Natural killer cell (primary cell): ENCODE data around the gene MRPS14. TPM values are rescaled to one million over a fixed set of nuclear protein-coding genes. Genes with fewer than 3 reads are reported as not detected.

Experiments
- ATAC-seq, 3 donors: fragments of 150-1000 bp in 2 of 3; fragments of 200-7000 bp in 1 of 3; cut with Tn5 transposase; 1 replicate in 1 of 3; 2 replicates in 2 of 3; pipeline ENCODE4 v1.10.0; 2021; ENCODE audit warnings: mild to moderate bottlenecking in 2 of 3, moderate library complexity in 2 of 3
- DNase-seq, 2 donors: peaks; one replicate each; pipeline versions ENCODE4 v3.0.0 to v3.0.0-alpha.2; 2013 to 2021; ENCODE audit warnings: mixed read lengths in 1 of 2
- H3K27ac ChIP-seq: one replicate; pipeline ENCODE4 v1.5.1; 2013; ENCODE audit warnings: mild to moderate bottlenecking, low read length
- H3K27me3 ChIP-seq: one replicate; pipeline ENCODE4 v1.6.1; 2013; ENCODE audit warnings: low read length; ENCODE audit not compliant: control insufficient read depth, insufficient read depth
- H3K36me3 ChIP-seq: one replicate; pipeline ENCODE4 v1.6.1; 2013; ENCODE audit warnings: low read length; ENCODE audit not compliant: control insufficient read depth, insufficient read depth
- H3K4me1 ChIP-seq: one replicate; pipeline ENCODE4 v1.6.1; 2013; ENCODE audit warnings: low read length; ENCODE audit not compliant: control insufficient read depth, insufficient read depth
- H3K4me3 ChIP-seq: one replicate; pipeline ENCODE4 v1.5.1; 2013; ENCODE audit warnings: low read length
- H3K9me3 ChIP-seq: one replicate; pipeline ENCODE4 v1.6.1; 2013; ENCODE audit warnings: low read length; ENCODE audit not compliant: control insufficient read depth, insufficient read depth
- H3K27ac Mint-ChIP-seq, 2 donors: one replicate each; pipeline ENCODE4 v1.8.0; 2022; ENCODE audit warnings: mild to moderate bottlenecking in 2 of 2, mixed read lengths in 2 of 2, moderate library complexity in 1 of 2
- H3K27me3 Mint-ChIP-seq, 2 donors: one replicate each; pipeline ENCODE4 v1.8.0; 2022; ENCODE audit warnings: low read depth in 2 of 2, mixed read lengths in 2 of 2
- H3K36me3 Mint-ChIP-seq: one replicate; pipeline ENCODE4 v1.8.0; 2022; ENCODE audit warnings: mixed read lengths
- H3K4me1 Mint-ChIP-seq, 2 donors: one replicate each; pipeline ENCODE4 v1.8.0; 2022; ENCODE audit warnings: mixed read lengths in 2 of 2
- H3K4me3 Mint-ChIP-seq: one replicate; pipeline ENCODE4 v1.8.0; 2022; ENCODE audit warnings: mild to moderate bottlenecking, moderate library complexity, mixed read lengths
- H3K9me3 Mint-ChIP-seq, 2 donors: one replicate each; pipeline ENCODE4 v1.8.0; 2022; ENCODE audit warnings: mixed read lengths in 2 of 2
- WGBS: methylation state at CpG from one replicate; pipeline ENCODE4 v1.1.7; 2013; ENCODE audit warnings: missing lambda C conversion rate; ENCODE audit not compliant: insufficient coverage; 5-methylcytosine and 5-hydroxymethylcytosine counted together
- intact Hi-C: fragments of 100-400 bp; cut with micrococcal nuclease; formaldehyde crosslinking; loops from one replicate; pipeline ENCODE4 v1.14.2; 2022
- total RNA-seq, 4 donors: library from RNA; stranded (reverse); fragments of 120-200 nt in 1 of 4; gene quantifications; one replicate each; pipeline versions ENCODE4 v1.2.3 to v1.2.4, GENCODE V29; 2013 to 2022
- TF ChIP-seq, protein P1 (sequence below): fragments of 200-600 bp; IDR thresholded peaks from one replicate; pipeline ENCODE4 v1.8.0; 2022; ENCODE audit warnings: antibody characterized with exemption

MRPS14 gene
- total RNA-seq, 3 donors from 2014 or later (not counting 1 experiment from before 2014, with no cell fraction given) = 11.5 to 13.2 (median 12.0) TPM

DNA sequence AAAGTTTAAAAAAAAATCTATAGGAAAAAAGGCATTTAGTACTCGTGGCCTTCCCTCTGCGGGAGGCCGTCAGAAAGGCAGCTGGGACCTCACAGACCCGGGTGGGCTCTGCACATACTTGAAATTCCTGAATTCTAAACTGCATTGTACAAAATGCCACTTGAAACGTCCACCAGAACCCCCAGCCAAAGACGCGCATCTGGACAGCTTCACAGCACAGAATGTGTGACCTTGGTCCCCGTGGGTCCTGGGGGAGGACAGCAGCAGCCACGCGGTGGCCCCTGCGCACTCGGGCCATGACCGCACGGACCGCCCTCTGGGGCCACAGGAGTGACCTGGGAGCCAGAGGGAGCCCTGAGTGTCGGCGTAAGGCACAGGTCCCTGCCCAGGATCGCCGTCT lies 20.6 kb upstream of the MRPS14 start:
- no peaks in the 10 kb centered on the region for H3K9me3 Mint-ChIP-seq
- H3K4me3 Mint-ChIP-seq = no peak overlapping the region
- TF ChIP-seq, protein P1, sequence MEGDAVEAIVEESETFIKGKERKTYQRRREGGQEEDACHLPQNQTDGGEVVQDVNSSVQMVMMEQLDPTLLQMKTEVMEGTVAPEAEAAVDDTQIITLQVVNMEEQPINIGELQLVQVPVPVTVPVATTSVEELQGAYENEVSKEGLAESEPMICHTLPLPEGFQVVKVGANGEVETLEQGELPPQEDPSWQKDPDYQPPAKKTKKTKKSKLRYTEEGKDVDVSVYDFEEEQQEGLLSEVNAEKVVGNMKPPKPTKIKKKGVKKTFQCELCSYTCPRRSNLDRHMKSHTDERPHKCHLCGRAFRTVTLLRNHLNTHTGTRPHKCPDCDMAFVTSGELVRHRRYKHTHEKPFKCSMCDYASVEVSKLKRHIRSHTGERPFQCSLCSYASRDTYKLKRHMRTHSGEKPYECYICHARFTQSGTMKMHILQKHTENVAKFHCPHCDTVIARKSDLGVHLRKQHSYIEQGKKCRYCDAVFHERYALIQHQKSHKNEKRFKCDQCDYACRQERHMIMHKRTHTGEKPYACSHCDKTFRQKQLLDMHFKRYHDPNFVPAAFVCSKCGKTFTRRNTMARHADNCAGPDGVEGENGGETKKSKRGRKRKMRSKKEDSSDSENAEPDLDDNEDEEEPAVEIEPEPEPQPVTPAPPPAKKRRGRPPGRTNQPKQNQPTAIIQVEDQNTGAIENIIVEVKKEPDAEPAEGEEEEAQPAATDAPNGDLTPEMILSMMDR = no peak
- Histone ChIP-seq H3K9me3 (no peaks in the 10 kb centered on the region), H3K4me1 (no peaks in the 10 kb centered on the region), H3K36me3 (no peaks in the 10 kb centered on the region), H3K27me3 (peaks cover 3% of the 10 kb centered on the region), H3K4me3 (no peak overlapping the region), H3K27ac (no peak overlapping the region)
- H3K36me3 Mint-ChIP-seq = no peaks in the 10 kb centered on the region
- no peaks in the 10 kb centered on the region for H3K4me1 Mint-ChIP-seq
- DNase-seq (no peak), ATAC-seq (no peak)
- H3K27ac Mint-ChIP-seq = no peak overlapping the region
- intact Hi-C loops = no loop called here
- 90% methylated on average over 19 of the region's 19 CpGs for WGBS
- peaks cover 22 to 38% of the 10 kb centered on the region in 2 donors for H3K27me3 Mint-ChIP-seq

DNA sequence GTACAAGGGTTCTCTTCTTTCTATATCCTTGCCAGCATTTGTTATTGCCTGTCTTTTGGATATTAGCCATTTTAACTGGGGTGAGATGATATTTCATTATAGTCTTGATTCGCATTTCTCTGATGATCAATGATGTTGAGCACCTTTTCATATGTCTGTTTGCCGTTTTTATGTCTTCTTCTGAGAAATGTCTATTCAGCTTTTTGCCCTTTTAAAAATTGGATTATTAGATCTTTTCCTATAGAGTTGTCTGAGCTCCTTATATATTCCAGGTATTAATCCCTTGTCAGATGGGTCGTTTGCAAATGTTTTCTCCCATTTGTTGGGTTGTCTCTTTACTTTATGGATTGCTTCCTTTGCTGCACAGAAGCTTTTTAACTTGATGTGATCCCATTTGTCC lies 19.4 kb upstream of the MRPS14 start:
- Histone ChIP-seq H3K9me3 (no peaks in the 10 kb centered on the region), H3K27ac (no peak overlapping the region), H3K36me3 (no peaks in the 10 kb centered on the region), H3K4me1 (no peaks in the 10 kb centered on the region), H3K4me3 (no peak overlapping the region), H3K27me3 (no peaks in the 10 kb centered on the region)
- no peak for ATAC-seq
- H3K27me3 Mint-ChIP-seq = peaks cover 13 to 34% of the 10 kb centered on the region in 2 donors
- no peaks in the 10 kb centered on the region for H3K4me1 Mint-ChIP-seq
- WGBS = 85% methylated on average over 3 of the region's 3 CpGs
- H3K36me3 Mint-ChIP-seq = no peaks in the 10 kb centered on the region
- H3K4me3 Mint-ChIP-seq = no peak overlapping the region
- TF ChIP-seq, protein P1 = no peak
- intact Hi-C loops = no loop called here
- H3K27ac Mint-ChIP-seq = no peak overlapping the region
- no peaks in the 10 kb centered on the region for H3K9me3 Mint-ChIP-seq
- DNase-seq = no peak

- ATAC-seq (no peak), DNase-seq (no peak)
- Mint-ChIP-seq H3K9me3 (no peaks in the 10 kb centered on the region), H3K4me3 (no peak overlapping the region), H3K4me1 (no peaks in the 10 kb centered on the region), H3K27ac (no peak overlapping the region), H3K36me3 (no peaks in the 10 kb centered on the region), H3K27me3 (peaks cover 7 to 29% of the 10 kb centered on the region in 2 donors)
- no peak overlapping the region for H3K4me3 ChIP-seq
- no peak overlapping the region for H3K27ac ChIP-seq
- intact Hi-C loops = no loop called here
- H3K4me1 ChIP-seq = no peaks in the 10 kb centered on the region
- 67% methylated on average over 4 of the region's 4 CpGs for WGBS
- no peaks in the 10 kb centered on the region for H3K36me3 ChIP-seq
- TF ChIP-seq, protein P1 = no peak
- H3K9me3 ChIP-seq = no peaks in the 10 kb centered on the region
- no peaks in the 10 kb centered on the region for H3K27me3 ChIP-seq
These were observed 17.2 kb upstream of the MRPS14 start for GRCh38 chr1:175040324-175040879.

GRCh38 chr1:175037416-175037815 lies 14.2 kb upstream of the MRPS14 start:
- Histone ChIP-seq H3K4me3 (no peak overlapping the region), H3K27me3 (no peaks in the 10 kb centered on the region), H3K36me3 (no peaks in the 10 kb centered on the region), H3K9me3 (no peaks in the 10 kb centered on the region), H3K4me1 (no peaks in the 10 kb centered on the region), H3K27ac (no peak overlapping the region)
- intact Hi-C loops = no loop called here
- H3K4me3 Mint-ChIP-seq = no peak overlapping the region
- TF ChIP-seq, protein P1 = no peak
- ATAC-seq = no peak
- no peak for DNase-seq
- no peaks in the 10 kb centered on the region for H3K36me3 Mint-ChIP-seq
- H3K9me3 Mint-ChIP-seq = no peaks in the 10 kb centered on the region
- H3K27me3 Mint-ChIP-seq = peaks cover 4 to 31% of the 10 kb centered on the region in 2 donors
- no peaks in the 10 kb centered on the region for H3K4me1 Mint-ChIP-seq
- no peak overlapping the region for H3K27ac Mint-ChIP-seq
- 65% methylated on average over 4 of the region's 7 CpGs for WGBS
